Measurements from ENCODE around the gene SLC5A12.
A peak's percentile ranks its signal among the peaks of the same experiment; 100 is the strongest.

Gene SLC5A12

GRCh38 chr11:26721948-26722475 is at the start of gene SLC5A12:
SLC5A12 (minus strand) TSS chr11:26722060; CDS start chr11:26721714, 346 bp downstream.
- DNase-seq, result no peak

DNA sequence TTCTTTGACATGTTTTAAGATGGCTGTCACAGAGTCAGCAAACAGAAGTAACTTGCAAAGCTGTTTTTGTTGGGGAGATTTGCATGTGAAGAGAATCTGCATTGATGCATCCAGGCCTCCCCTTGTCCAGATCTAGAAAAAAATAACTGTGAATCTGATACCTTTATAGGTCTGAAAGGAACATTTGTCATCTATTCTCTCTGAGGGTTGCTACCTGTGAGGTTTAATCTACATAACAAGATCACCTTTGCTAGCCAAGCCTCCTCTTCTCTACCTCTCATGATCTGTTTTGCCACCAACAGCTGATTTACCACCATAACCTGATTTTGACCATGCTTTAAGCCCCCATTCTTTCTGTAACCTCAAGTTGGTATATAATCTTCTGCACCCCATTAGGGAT is 47.2 kb upstream of the SLC5A12 start:
- no peak for DNase-seq

DNA sequence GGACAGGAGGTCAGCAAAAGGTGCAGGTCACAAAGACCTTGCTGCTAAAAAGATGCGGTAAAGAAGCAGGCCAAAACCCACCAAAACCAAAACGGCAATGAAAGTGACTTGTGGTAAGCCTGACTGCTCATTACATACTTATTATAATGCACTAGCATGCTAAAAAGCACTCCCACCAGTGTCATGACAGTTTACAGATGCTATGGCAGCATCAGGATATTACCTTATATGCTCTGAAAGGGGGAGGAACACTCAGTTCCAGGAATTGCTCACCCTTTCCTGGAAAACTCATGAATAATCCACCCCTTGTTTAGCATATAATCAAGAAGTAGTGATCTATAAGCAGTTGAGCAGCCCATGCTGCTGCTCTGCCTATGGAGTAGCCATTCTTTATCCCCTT is 45.2 kb upstream of the SLC5A12 start:
- DNase-seq, result no peak

GRCh38 chr11:26765323-26765722 is 43.5 kb upstream of the SLC5A12 start:
- no peak for DNase-seq

DNA sequence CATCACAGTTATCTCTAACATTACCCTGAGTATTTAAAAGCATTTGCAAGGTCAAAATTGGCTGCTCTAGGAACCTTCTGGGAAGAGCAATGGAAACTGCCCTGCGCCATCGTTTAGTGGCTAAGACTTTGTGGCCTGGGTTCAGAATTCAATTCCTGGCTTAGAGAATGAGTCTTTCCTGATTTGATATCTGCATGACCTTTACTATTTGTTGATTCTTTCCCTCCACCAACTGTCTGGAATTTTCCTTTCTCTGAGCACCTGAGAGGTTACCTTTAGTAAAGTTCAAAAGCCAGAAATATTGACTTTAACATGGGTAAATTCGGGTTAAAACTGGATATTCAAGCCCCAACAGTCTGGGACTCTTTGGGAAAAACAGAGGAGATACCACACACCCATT is 43.0 kb upstream of the SLC5A12 start:
- DNase-seq, result no peak

- DNase-seq, result no peak
Observed at GRCh38 chr11:26764315-26764714, 42.5 kb upstream of the SLC5A12 start.

GRCh38 chr11:26762089-26762488 is 40.2 kb upstream of the SLC5A12 start:
- DNase-seq, result no peak

- DNase-seq, result no peak
Observed at GRCh38 chr11:26761361-26761809, 39.5 kb upstream of the SLC5A12 start.

- no peak for DNase-seq
Observed at GRCh38 chr11:26757995-26758394, 36.1 kb upstream of the SLC5A12 start.

DNA sequence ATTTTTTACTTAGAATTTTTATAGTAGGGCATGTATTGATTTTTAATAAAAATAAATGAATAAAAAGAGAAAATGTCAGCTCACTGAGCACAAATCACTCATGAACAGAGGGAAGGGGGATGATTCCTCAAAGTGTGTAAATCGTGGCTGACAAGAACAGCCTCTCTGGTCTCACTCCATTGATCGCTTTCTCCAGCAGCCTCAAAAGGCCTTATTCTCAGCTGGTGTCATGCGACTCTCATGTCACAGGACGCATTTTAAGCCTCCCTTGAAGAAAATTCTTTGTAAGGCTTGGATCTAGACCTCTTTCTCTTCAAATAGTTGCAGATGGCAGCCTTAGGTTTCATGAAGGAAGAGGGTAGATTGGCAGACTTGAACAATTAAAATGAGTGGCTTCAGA is 33.9 kb upstream of the SLC5A12 start:
- no peak for DNase-seq

DNA sequence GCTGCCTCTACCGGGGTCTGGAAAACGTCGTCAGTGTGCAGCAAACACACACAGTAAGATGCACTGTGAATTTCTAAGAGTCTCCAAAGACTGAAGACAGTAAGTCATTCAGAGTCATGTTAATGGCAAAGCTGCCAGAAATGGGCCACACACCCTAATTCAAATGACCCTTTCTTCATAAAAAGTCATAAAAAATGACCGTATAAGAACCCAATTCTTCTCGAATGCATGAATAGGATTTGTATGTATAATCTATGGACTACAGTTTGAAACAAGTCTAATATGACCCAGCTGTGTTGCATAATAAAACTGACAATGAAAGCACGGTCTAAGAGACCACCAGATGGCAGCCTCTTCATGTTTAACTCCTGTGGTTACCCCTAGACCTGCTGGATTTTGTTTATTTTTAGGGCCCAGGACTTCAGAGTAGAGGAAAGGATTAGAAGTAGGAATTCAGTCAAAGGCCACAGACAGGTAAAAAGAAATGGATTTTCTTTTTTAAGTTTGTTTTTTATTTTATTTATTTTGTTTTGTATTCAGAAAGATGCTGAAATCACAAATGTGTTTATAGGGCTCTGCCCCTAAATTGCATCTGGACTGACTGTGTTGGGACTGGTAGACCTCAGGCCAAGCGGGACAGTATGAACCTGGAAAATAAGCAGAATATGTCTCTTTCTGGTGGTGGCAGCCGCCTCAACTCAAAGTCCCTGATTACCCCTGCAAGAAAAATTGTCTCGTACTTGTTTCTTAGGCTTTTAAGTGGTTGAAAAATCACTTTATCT is 32.1 kb upstream of the SLC5A12 start:
- DNase-seq, result peak; percentile 57 to 71

DNA sequence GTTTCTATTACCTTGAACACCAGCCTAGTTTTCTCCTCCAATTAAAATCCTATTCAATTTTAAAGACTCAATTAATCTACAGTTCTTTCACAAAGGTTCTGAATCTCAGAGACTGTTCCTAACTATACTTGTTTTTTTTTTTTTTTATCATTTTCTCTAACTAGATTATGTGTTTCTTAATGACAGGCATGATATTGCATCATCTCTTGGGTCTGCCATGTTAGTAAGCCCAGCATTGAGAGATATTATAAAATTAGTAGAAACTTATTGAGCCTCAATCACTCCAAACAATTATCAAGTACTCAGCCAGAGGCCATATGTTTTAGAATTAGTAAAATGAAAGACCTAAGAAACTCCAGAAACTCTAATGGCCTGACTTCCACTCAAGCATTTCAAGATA is 28.1 kb upstream of the SLC5A12 start:
- DNase-seq, result no peak

- no peak for DNase-seq
Observed at GRCh38 chr11:26743622-26744021, 21.8 kb upstream of the SLC5A12 start.

GRCh38 chr11:26742966-26743365 is 21.1 kb upstream of the SLC5A12 start:
- no peak for DNase-seq

DNA sequence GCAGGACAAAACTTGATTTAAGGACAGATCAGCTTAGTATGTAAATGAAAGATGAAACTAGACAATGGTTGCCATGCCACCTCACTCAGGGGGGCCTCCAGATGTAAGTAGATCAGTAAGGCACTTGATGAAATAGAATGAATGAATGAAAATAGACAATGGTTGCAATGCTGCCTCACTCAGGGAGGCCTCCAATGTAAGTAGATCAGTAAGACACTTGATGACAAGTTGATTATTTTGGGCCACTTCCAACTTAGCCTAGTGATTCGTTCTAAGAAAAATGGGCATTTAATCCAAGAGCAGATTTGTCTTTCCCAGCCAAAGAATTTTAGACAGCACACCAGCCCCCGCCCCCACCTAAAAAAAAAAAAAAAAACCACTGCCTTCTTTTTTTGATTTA is 19.2 kb upstream of the SLC5A12 start:
- no peak for DNase-seq

GRCh38 chr11:26739366-26740073 is 17.7 kb upstream of the SLC5A12 start:
- DNase-seq, result no peak

DNA sequence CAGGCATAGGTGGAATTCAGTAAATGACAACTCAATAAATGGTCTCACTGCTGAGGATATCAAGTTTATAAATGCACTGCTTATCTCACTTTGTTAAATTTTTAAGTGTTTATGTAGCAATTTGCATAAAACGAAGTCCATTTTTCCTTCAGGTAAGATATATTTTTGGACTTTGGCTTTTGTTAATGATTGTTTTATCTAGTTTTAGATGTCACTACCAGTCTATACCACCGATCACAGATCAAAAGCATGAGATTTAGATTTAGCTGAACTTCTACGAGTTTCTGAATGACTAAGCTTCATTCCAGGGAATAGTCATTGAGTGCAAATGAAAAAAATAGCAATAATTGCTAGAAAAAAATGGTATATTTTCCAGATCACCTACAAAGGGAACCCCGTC is 12.8 kb upstream of the SLC5A12 start:
- DNase-seq, result no peak

- DNase-seq, result no peak
Observed at GRCh38 chr11:26731084-26731456, 9.2 kb upstream of the SLC5A12 start.

- DNase-seq, result no peak
Observed at GRCh38 chr11:26730414-26731083, 8.7 kb upstream of the SLC5A12 start.

DNA sequence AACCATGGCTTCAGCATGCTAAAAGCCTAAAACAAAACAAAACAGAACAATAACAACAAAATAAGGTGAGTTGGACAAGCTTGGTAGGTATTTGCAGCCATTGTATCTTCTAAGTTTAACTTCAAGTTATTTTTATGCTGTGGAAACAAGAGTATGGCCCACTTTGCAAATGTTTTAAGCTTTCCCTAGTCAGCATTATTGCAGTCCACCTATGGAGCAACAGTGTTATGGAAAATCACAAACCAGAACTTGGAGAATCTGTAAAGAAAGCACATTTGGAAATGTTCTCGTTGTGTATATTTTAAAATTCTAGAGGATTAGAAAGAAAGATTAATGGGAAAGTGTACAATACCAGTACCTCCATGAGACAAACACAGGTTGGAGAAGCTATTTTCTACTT is 7.4 kb upstream of the SLC5A12 start:
- DNase-seq, result no peak

DNA sequence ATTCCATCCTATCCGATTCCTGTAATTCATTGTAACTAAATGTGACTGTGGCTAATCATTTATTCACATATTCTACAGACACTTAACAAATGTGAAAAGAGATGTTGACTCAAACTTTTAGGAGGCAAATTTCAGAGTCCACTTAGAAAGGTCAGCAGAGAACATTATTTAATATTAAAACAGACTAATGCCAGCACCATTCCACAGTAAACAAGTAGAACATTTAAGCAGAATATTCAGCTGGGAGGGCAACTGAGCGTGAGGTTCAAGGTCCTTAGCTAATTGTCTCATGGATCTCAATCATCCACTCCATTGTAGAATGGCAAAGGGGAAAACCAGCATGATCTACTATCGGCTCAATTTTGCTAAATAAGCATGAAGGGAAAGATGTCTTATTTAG is 5.1 kb upstream of the SLC5A12 start:
- DNase-seq, result no peak

DNA sequence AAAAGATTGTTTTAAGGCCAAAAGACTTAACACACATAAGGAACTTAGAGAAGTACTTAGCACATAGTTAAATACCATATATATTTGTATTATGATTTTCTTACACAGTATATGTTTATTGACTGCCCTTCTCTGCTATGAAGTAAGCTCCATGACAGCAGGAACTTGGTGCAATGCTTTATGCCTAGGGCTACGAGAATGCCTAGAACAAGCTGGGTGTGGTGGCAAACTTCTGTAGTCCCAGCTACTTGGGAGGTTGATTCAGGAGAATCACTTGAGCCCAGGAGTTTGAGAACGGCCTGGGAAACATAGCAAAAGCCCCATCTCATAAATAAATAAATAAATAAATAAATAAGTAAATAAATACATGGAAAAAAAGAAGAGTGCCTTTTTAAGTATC is 1.9 kb downstream of the SLC5A12 start:
- DNase-seq, result no peak

DNA sequence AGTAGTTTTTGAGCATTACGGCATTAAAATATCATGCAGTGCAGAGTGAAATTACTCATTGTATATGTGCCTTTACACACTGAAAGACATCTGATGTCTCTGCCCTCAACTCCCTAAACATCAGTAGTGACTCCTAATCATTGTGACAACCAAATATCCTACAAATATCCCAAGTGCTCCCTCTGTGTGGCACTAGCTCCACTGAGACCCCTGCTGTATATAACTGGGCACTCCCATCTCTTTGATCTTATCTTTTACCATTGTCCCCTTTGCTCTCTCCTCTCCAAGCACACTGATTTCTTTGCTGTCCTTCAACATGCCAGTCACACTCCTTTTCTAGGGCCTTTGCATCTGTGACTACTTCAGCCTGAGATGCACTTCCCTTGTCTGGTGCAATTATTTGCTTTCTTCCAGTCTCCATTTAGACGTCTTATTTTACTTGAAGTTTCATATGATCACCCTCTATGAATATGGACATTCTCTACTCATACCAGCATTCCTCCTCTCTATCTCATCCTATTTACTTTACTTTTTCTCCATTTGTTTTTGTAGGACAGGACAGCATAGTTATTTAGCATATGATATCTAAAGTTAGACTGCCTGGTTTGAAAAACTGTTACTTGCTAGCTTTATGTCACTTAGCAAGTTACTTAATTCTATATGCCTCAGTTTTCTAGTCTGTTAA is 2.4 kb downstream of the SLC5A12 start:
- DNase-seq, result no peak
